Breast epithelium (tissue), 3 donors: ENCODE data around the gene KRTAP9-4.

Experiments used
- POLR2AphosphoS5 ChIP-seq, 3 donors: sonication (generic); formaldehyde crosslinking; IDR thresholded peaks; one replicate each; pipeline ENCODE4 v1.6.1; 2017; ENCODE audit warnings: antibody characterized with exemption in 3 of 3
- TF ChIP-seq, protein P1 (sequence below), 3 donors: fragments of 450-650 bp; IDR thresholded peaks; one replicate each; pipeline ENCODE4 v1.5.1; 2016 to 2017; ENCODE audit warnings: antibody characterized with exemption in 3 of 3, mild to moderate bottlenecking in 3 of 3, moderate library complexity in 3 of 3

GRCh38 chr17:41223821-41224220 lies 25.7 kb upstream of the KRTAP9-4 start:
- TF ChIP-seq, protein P1, sequence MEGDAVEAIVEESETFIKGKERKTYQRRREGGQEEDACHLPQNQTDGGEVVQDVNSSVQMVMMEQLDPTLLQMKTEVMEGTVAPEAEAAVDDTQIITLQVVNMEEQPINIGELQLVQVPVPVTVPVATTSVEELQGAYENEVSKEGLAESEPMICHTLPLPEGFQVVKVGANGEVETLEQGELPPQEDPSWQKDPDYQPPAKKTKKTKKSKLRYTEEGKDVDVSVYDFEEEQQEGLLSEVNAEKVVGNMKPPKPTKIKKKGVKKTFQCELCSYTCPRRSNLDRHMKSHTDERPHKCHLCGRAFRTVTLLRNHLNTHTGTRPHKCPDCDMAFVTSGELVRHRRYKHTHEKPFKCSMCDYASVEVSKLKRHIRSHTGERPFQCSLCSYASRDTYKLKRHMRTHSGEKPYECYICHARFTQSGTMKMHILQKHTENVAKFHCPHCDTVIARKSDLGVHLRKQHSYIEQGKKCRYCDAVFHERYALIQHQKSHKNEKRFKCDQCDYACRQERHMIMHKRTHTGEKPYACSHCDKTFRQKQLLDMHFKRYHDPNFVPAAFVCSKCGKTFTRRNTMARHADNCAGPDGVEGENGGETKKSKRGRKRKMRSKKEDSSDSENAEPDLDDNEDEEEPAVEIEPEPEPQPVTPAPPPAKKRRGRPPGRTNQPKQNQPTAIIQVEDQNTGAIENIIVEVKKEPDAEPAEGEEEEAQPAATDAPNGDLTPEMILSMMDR (IDR thresholded peaks at IDR 0.05), result no peak
- TF ChIP-seq POLR2AphosphoS5 (IDR thresholded peaks at IDR 0.05), result no peak
